Measurements from ENCODE around the gene EFNB2. TPM values are rescaled to one million over a fixed set of nuclear protein-coding genes. Genes with fewer than 3 reads are reported as not detected.

Gene EFNB2
- total RNA-seq, 1 experiment from 2014 or later: 4.7 TPM

DNA sequence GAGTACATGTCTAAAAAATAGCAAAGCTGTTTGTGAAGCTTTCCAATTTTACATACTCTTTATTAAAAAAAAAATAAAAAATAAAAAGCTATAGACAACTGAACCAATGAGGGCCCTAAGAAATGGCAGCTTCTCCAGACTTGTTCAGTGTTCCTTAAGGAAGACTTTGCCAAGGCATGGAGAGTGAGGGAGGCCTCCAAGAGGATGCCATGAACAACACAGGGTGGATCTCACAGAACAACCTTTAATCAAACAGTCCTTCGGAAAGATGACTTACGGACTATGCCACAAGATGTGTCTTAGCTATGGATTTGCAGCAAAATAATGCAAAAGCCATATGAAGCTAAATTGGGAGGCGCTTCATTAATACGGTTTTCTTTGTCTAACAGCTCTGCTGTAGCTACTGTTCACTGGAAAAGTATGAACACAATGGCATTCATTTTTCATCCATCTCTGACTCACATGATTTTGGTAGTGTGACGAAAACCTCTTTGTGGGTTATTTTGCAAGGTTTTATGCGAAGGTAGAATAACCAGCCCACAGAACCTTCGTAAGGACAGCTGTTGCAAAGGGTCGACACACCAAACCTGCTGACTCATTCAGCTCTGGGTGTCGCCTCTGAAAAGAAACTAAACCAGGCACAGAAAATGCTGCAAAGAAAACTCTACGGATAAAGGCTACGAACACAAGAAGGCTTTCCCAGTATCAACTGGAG, 27.7 kb downstream of the EFNB2 start:
- TF ChIP-seq, protein P1, sequence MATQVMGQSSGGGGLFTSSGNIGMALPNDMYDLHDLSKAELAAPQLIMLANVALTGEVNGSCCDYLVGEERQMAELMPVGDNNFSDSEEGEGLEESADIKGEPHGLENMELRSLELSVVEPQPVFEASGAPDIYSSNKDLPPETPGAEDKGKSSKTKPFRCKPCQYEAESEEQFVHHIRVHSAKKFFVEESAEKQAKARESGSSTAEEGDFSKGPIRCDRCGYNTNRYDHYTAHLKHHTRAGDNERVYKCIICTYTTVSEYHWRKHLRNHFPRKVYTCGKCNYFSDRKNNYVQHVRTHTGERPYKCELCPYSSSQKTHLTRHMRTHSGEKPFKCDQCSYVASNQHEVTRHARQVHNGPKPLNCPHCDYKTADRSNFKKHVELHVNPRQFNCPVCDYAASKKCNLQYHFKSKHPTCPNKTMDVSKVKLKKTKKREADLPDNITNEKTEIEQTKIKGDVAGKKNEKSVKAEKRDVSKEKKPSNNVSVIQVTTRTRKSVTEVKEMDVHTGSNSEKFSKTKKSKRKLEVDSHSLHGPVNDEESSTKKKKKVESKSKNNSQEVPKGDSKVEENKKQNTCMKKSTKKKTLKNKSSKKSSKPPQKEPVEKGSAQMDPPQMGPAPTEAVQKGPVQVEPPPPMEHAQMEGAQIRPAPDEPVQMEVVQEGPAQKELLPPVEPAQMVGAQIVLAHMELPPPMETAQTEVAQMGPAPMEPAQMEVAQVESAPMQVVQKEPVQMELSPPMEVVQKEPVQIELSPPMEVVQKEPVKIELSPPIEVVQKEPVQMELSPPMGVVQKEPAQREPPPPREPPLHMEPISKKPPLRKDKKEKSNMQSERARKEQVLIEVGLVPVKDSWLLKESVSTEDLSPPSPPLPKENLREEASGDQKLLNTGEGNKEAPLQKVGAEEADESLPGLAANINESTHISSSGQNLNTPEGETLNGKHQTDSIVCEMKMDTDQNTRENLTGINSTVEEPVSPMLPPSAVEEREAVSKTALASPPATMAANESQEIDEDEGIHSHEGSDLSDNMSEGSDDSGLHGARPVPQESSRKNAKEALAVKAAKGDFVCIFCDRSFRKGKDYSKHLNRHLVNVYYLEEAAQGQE (IDR thresholded peaks at IDR 0.05; ENCODE audit: insufficient read depth in 1 of 2, low read depth in 2 of 2, low read length in 1 of 2): no peak
- no peak for TF ChIP-seq SIN3A (IDR thresholded peaks at IDR 0.05; ENCODE audit: borderline replicate concordance, insufficient read depth, low read depth, low read length)
- TF ChIP-seq POLR2AphosphoS5 (IDR thresholded peaks at IDR 0.05; ENCODE audit: low read depth, low read length): no peak
- TF ChIP-seq, protein P2, sequence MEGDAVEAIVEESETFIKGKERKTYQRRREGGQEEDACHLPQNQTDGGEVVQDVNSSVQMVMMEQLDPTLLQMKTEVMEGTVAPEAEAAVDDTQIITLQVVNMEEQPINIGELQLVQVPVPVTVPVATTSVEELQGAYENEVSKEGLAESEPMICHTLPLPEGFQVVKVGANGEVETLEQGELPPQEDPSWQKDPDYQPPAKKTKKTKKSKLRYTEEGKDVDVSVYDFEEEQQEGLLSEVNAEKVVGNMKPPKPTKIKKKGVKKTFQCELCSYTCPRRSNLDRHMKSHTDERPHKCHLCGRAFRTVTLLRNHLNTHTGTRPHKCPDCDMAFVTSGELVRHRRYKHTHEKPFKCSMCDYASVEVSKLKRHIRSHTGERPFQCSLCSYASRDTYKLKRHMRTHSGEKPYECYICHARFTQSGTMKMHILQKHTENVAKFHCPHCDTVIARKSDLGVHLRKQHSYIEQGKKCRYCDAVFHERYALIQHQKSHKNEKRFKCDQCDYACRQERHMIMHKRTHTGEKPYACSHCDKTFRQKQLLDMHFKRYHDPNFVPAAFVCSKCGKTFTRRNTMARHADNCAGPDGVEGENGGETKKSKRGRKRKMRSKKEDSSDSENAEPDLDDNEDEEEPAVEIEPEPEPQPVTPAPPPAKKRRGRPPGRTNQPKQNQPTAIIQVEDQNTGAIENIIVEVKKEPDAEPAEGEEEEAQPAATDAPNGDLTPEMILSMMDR (IDR thresholded peaks at IDR 0.05): no peak
- no peak for TF ChIP-seq TCF7L2 (IDR thresholded peaks at IDR 0.05; ENCODE audit: low read depth, low read length)
- no peak for DNase-seq (ENCODE audit: low read depth, low spot score)
- in situ Hi-C loops (cut with HindIII; ENCODE audit: low pct_unique_long_range_greater_than_20kb, low sequenced_read_pairs): no loop called here
- H3K4me3 ChIP-seq (ENCODE audit: low read depth in 2 of 2, low read length in 2 of 2): no peak overlapping the region
- H3K4me1 ChIP-seq (ENCODE audit: control insufficient read depth, insufficient read depth, low read length): no peaks in the 10 kb centered on the region; the same call in 1 of the 2 replicates
- ChIA-PET CTCF (no interaction called here), POLR2A (interaction anchor here (0.6 kb wide), 1 partner anchor 1164 kb away, joined by 3 read pairs; no protein-coding TSS in a partner anchor)
- intact Hi-C loops (cut with micrococcal nuclease; ENCODE audit: unreplicated experiment): no loop called here
- H3K27ac ChIP-seq (ENCODE audit: low read length): no peak overlapping the region
- H3K9me3 ChIP-seq (ENCODE audit: control insufficient read depth, insufficient read depth, low read depth, low read length): no peaks in the 10 kb centered on the region
- no peak for ATAC-seq
- no peaks in the 10 kb centered on the region for H3K36me3 ChIP-seq (ENCODE audit: control insufficient read depth, insufficient read depth, low read length)
- BruUV-seq (replicated peaks): no TSS peak
- no peaks in the 10 kb centered on the region for H3K27me3 ChIP-seq (ENCODE audit: control insufficient read depth, insufficient read depth, low read length)

DNA sequence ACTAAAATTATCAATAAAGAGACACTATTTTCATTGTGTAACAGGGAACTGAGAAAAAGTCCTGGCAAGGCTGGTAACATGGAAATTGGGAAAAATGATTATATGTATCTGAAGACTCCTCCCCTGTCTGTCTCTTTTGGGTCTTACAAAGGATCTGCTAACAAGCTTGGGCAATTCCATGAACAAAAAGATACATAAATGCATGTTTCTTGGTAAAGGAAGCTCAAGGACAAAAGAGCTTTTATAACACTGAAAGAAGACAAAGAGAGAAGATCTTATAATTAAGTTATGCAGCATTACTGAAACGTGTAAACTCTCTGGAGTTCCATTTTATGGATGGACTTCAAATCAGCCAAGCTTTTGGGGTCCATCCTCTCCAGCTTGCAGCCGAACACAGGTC, 29.2 kb downstream of the EFNB2 start:
- in situ Hi-C loops (cut with HindIII; ENCODE audit: low pct_unique_long_range_greater_than_20kb, low sequenced_read_pairs) (no loop called here), intact Hi-C loops (cut with micrococcal nuclease; ENCODE audit: unreplicated experiment) (no loop called here)
- Histone ChIP-seq H3K4me1 (ENCODE audit: control insufficient read depth, insufficient read depth, low read length) (no peaks in the 10 kb centered on the region; the same call in 1 of the 2 replicates), H3K4me3 (ENCODE audit: low read depth in 2 of 2, low read length in 2 of 2) (no peak overlapping the region), H3K27me3 (ENCODE audit: control insufficient read depth, insufficient read depth, low read length) (no peaks in the 10 kb centered on the region), H3K36me3 (ENCODE audit: control insufficient read depth, insufficient read depth, low read length) (no peaks in the 10 kb centered on the region), H3K27ac (ENCODE audit: low read length) (no peak overlapping the region), H3K9me3 (ENCODE audit: control insufficient read depth, insufficient read depth, low read depth, low read length) (no peaks in the 10 kb centered on the region)
- TF ChIP-seq SIN3A (IDR thresholded peaks at IDR 0.05; ENCODE audit: borderline replicate concordance, insufficient read depth, low read depth, low read length): no peak
- TF ChIP-seq POLR2AphosphoS5 (IDR thresholded peaks at IDR 0.05; ENCODE audit: low read depth, low read length): no peak
- TF ChIP-seq, protein P2 (IDR thresholded peaks at IDR 0.05): no peak
- TF ChIP-seq, protein P1 (IDR thresholded peaks at IDR 0.05; ENCODE audit: insufficient read depth in 1 of 2, low read depth in 2 of 2, low read length in 1 of 2): no peak
- no peak for TF ChIP-seq TCF7L2 (IDR thresholded peaks at IDR 0.05; ENCODE audit: low read depth, low read length)
- DNase-seq (ENCODE audit: low read depth, low spot score) (no peak), ATAC-seq (no peak)
- no TSS peak for BruUV-seq (replicated peaks)
- ChIA-PET CTCF (no interaction called here), POLR2A (no interaction called here)
